GM21526 (cell line): ENCODE measurements around the gene NBPF1.
A peak's percentile ranks its signal among the peaks of the same experiment; 100 is the strongest.
"Not testable (repeated sequence)": the region's sequence is repeated elsewhere in the genome, so short reads cannot be mapped to it uniquely, and the experiment has no call there.

ENCODE experiments used
- ATAC-seq: cut with Tn5 transposase; IDR thresholded peaks from one replicate; pipeline ENCODE4 v1.9.1; 2021; ENCODE audit warnings: moderate library complexity; ENCODE audit not compliant: unreplicated experiment, low FRiP score

NBPF1 gene

GRCh38 chr1:16613185-16614147 is at the start of gene NBPF1:
Gene NBPF1, minus strand, starts transcription at chr1:16613564.
- ATAC-seq = peak; percentile 83

GRCh38 chr1:16658234-16658633 is 44.9 kb upstream of the NBPF1 start:
- not testable (repeated sequence) for ATAC-seq

- ATAC-seq = not testable (repeated sequence)
These were observed 43.8 kb upstream of the NBPF1 start for GRCh38 chr1:16656981-16657683.

- not testable (repeated sequence) for ATAC-seq
These were observed 43.2 kb upstream of the NBPF1 start for GRCh38 chr1:16656574-16656973.

- ATAC-seq = not testable (repeated sequence)
These were observed 38.2 kb upstream of the NBPF1 start for GRCh38 chr1:16651560-16651959.

GRCh38 chr1:16649960-16650359 is 36.6 kb upstream of the NBPF1 start:
- ATAC-seq = not testable (repeated sequence)

- not testable (repeated sequence) for ATAC-seq
These were observed 36.0 kb upstream of the NBPF1 start for GRCh38 chr1:16649390-16649789.

- ATAC-seq = not testable (repeated sequence)
These were observed 35.4 kb upstream of the NBPF1 start for GRCh38 chr1:16648756-16649155.

- not testable (repeated sequence) for ATAC-seq
These were observed 34.9 kb upstream of the NBPF1 start for GRCh38 chr1:16648250-16648649.

GRCh38 chr1:16647179-16648176 is 34.1 kb upstream of the NBPF1 start:
- not testable (repeated sequence) for ATAC-seq

- not testable (repeated sequence) for ATAC-seq
These were observed 33.4 kb upstream of the NBPF1 start for GRCh38 chr1:16646716-16647115.

GRCh38 chr1:16646061-16646664 is 32.8 kb upstream of the NBPF1 start:
- not testable (repeated sequence) for ATAC-seq

GRCh38 chr1:16645271-16646060 is 32.1 kb upstream of the NBPF1 start:
- ATAC-seq = not testable (repeated sequence)

GRCh38 chr1:16644482-16645270 is 31.3 kb upstream of the NBPF1 start:
- peak; percentile 65 for ATAC-seq

GRCh38 chr1:16644193-16644481 is 30.8 kb upstream of the NBPF1 start:
- ATAC-seq = no peak

- not testable (repeated sequence) for ATAC-seq
These were observed 30.3 kb upstream of the NBPF1 start for GRCh38 chr1:16643476-16644192.

- not testable (repeated sequence) for ATAC-seq
These were observed 29.6 kb upstream of the NBPF1 start for GRCh38 chr1:16643001-16643411.
